H1 (cell line): ENCODE data around the gene FGF10. TPM values are rescaled to one million over a fixed set of nuclear protein-coding genes. Genes with fewer than 3 reads are reported as not detected.

Experiments
- CTCF ChIA-PET: fragments of 300-600 bp; sonication (Branson Sonifier 250); formaldehyde crosslinking; loops from one replicate; lab custom pipeline; 2021; ENCODE audit not compliant: partially characterized antibody; lab: Charles Lee
- POLR2A ChIA-PET: fragments of 300-600 bp; sonication (Branson Sonifier 250); formaldehyde crosslinking; loops from one replicate; lab custom pipeline; 2021; ENCODE audit warnings: inconsistent platforms; ENCODE audit not compliant: partially characterized antibody; lab: Charles Lee
- DNase-seq, 2 experiments: peaks; one replicate each; pipeline versions ENCODE4 v3.0.0 to v3.0.0-alpha.2; 2010 to 2022; ENCODE audit warnings: low spot score in 2 of 2, low read depth in 1 of 2, mixed read lengths in 1 of 2
- FAIRE-seq: peaks from 2 replicates; lab custom pipeline; 2011; peaks lifted over from hg19 to GRCh38; lab: Jason Lieb, UNC
- H2AFZ ChIP-seq: 2 replicates; pipeline ENCODE4 v1.8.1; 2012; ENCODE audit warnings: low read length, inconsistent platforms
- H2AK5ac ChIP-seq: 2 replicates; pipeline ENCODE4 v1.6.1; 2013; ENCODE audit warnings: low read depth, low read length
- H2BK120ac ChIP-seq: replicated peaks from 2 replicates; pipeline ENCODE3; 2013; ENCODE audit warnings: low read depth, low read length, inconsistent platforms
- H2BK12ac ChIP-seq: 2 replicates; pipeline ENCODE4 v1.6.1; 2013; ENCODE audit warnings: low read depth, low read length
- H2BK15ac ChIP-seq: 2 replicates; pipeline ENCODE4 v1.6.1; 2013; ENCODE audit warnings: low read length
- H2BK20ac ChIP-seq: 2 replicates; pipeline ENCODE4 v1.6.1; 2013; ENCODE audit warnings: low read length
- H2BK5ac ChIP-seq: 2 replicates; pipeline ENCODE4 v1.6.1; 2013; ENCODE audit warnings: low read depth, low read length
- H3K14ac ChIP-seq: 2 replicates; pipeline ENCODE4 v1.6.1; 2013; ENCODE audit warnings: inconsistent platforms; ENCODE audit not compliant: insufficient read length
- H3K18ac ChIP-seq: 2 replicates; pipeline ENCODE4 v1.6.1; 2013; ENCODE audit warnings: low read length; ENCODE audit errors: extremely low read depth
- H3K23ac ChIP-seq: 2 replicates; pipeline ENCODE4 v1.6.1; 2013; ENCODE audit warnings: inconsistent platforms; ENCODE audit not compliant: insufficient read length
- H3K23me2 ChIP-seq: 2 replicates; pipeline ENCODE4 v1.6.1; 2013; ENCODE audit warnings: low read depth, low read length
- H3K27ac ChIP-seq: 2 replicates; pipeline ENCODE4 v1.6.1; 2011; ENCODE audit warnings: low read depth, low read length, inconsistent platforms
- H3K27me3 ChIP-seq, 4 experiments: replicated peaks in 1 of 4; 1 replicate in 1 of 4; 2 replicates in 3 of 4; pipeline versions ENCODE4 v1.6.1 to v1.8.1; 2011 to 2013; ENCODE audit warnings: low read length in 3 of 4, mild to moderate bottlenecking in 3 of 4, inconsistent platforms in 2 of 4, mixed read lengths in 2 of 4, moderate library complexity in 1 of 4; ENCODE audit not compliant: control insufficient read depth in 3 of 4, insufficient read depth in 3 of 4; ENCODE audit errors: extremely low read depth in 1 of 4
- H3K36me3 ChIP-seq, 4 experiments: 2 replicates each; pipeline versions ENCODE4 v1.6.1 to v1.8.1; 2011 to 2013; ENCODE audit warnings: mild to moderate bottlenecking in 4 of 4, low read length in 3 of 4, moderate library complexity in 2 of 4, control low read depth in 1 of 4, inconsistent platforms in 1 of 4; ENCODE audit not compliant: insufficient read depth in 4 of 4, control insufficient read depth in 2 of 4
- H3K4ac ChIP-seq: replicated peaks from 2 replicates; pipeline ENCODE3; 2013; ENCODE audit warnings: low read length, low read depth, mixed read lengths, inconsistent platforms; ENCODE audit not compliant: insufficient read length
- H3K4me1 ChIP-seq, 4 experiments: replicated peaks in 1 of 4; 1 replicate in 1 of 4; 2 replicates in 3 of 4; pipeline versions ENCODE4 v1.6.1 to v1.8.1; 2011 to 2013; ENCODE audit warnings: low read length in 3 of 4, inconsistent platforms in 2 of 4, mixed read lengths in 1 of 4; ENCODE audit not compliant: insufficient read depth in 4 of 4, control insufficient read depth in 3 of 4
- H3K4me2 ChIP-seq, 2 experiments: 2 replicates each; pipeline versions ENCODE4 v1.6.1 to v1.8.1; 2011 to 2013; ENCODE audit warnings: low read depth in 2 of 2, low read length in 2 of 2, control low read depth in 1 of 2, inconsistent platforms in 1 of 2, mild to moderate bottlenecking in 1 of 2; ENCODE audit not compliant: insufficient read depth in 1 of 2
- H3K4me3 ChIP-seq, 4 experiments: fragments of 200-600, 300-600 bp in 1 of 4; sonication (generic), shearing (Covaris generic), sonication (Bioruptor Twin) in 1 of 4; 2 replicates each; pipeline versions ENCODE4 v1.5.1 to v1.8.1; 2011 to 2016; ENCODE audit warnings: low read length in 4 of 4, low read depth in 3 of 4, control low read depth in 2 of 4, inconsistent platforms in 2 of 4, mild to moderate bottlenecking in 2 of 4, mixed read lengths in 1 of 4, moderate library complexity in 1 of 4; ENCODE audit not compliant: insufficient read depth in 2 of 4; ENCODE audit errors: extremely low read depth in 1 of 4
- H3K56ac ChIP-seq: replicated peaks from 2 replicates; pipeline ENCODE3; 2013; ENCODE audit warnings: low read depth, mild to moderate bottlenecking, mixed read lengths, low read length, inconsistent platforms; ENCODE audit not compliant: insufficient read length
- H3K79me1 ChIP-seq: 2 replicates; pipeline ENCODE4 v1.6.1; 2013; ENCODE audit warnings: low read depth, low read length, control low read depth
- H3K79me2 ChIP-seq, 2 experiments: 2 replicates each; pipeline versions ENCODE4 v1.6.1 to v1.8.1; 2012 to 2013; ENCODE audit warnings: low read length in 2 of 2, mild to moderate bottlenecking in 2 of 2, inconsistent platforms in 1 of 2; ENCODE audit not compliant: insufficient read depth in 2 of 2, control insufficient read depth in 1 of 2
- H3K9ac ChIP-seq, 4 experiments: replicated peaks in 1 of 4; 1 replicate in 1 of 4; 2 replicates in 3 of 4; pipeline versions ENCODE4 v1.6.1 to v1.8.1; 2011 to 2013; ENCODE audit warnings: low read depth in 3 of 4, low read length in 3 of 4, control low read depth in 2 of 4, mild to moderate bottlenecking in 2 of 4, moderate library complexity in 2 of 4, inconsistent platforms in 1 of 4; ENCODE audit errors: extremely low read depth in 1 of 4
- H3K9me3 ChIP-seq, 2 experiments: 2 replicates each; pipeline versions ENCODE4 v1.6.1 to v1.8.1; 2012 to 2013; ENCODE audit warnings: mild to moderate bottlenecking in 2 of 2, moderate library complexity in 2 of 2, control low read depth in 1 of 2, inconsistent platforms in 1 of 2, low read depth in 1 of 2, low read length in 1 of 2, mixed read lengths in 1 of 2; ENCODE audit not compliant: insufficient read depth in 2 of 2
- H4K20me1 ChIP-seq, 2 experiments: replicated peaks in 1 of 2; 2 replicates each; pipeline versions ENCODE3 to v1.8.1; 2011 to 2013; ENCODE audit warnings: inconsistent platforms in 2 of 2, low read length in 2 of 2, mild to moderate bottlenecking in 1 of 2; ENCODE audit not compliant: insufficient read depth in 2 of 2, control insufficient read depth in 1 of 2
- H4K5ac ChIP-seq: 2 replicates; pipeline ENCODE4 v1.6.1; 2013; ENCODE audit warnings: low read length, low read depth, mixed read lengths, inconsistent platforms; ENCODE audit not compliant: insufficient read length
- H4K8ac ChIP-seq: 2 replicates; pipeline ENCODE4 v1.8.0; 2013; ENCODE audit warnings: mild to moderate bottlenecking, moderate library complexity, low read length, inconsistent platforms; ENCODE audit not compliant: insufficient read depth; ENCODE audit errors: extremely low read depth
- H4K91ac ChIP-seq: replicated peaks from 2 replicates; pipeline ENCODE3; 2013; ENCODE audit warnings: low read length, mixed read lengths, inconsistent platforms; ENCODE audit not compliant: insufficient read length
- BACH1 ChIP-seq: IDR thresholded peaks from 2 replicates; pipeline ENCODE4 v1.6.1; 2012; ENCODE audit warnings: low read length, improper control_type of control experiment
- BRCA1 ChIP-seq: IDR thresholded peaks from 2 replicates; pipeline ENCODE4 v1.6.1; 2012; ENCODE audit warnings: low read depth, low read length, improper control_type of control experiment
- CBX5 ChIP-seq: fragments of 300-800, 300-1000 bp; sonication (generic); IDR thresholded peaks from 2 replicates; pipeline ENCODE4 v1.7.1; 2016; ENCODE audit warnings: antibody characterized with exemption, low read length, low read depth
- E2F6 ChIP-seq: IDR thresholded peaks from 2 replicates; pipeline ENCODE4 v1.6.1; 2012; ENCODE audit warnings: inconsistent platforms
- EP300 ChIP-seq, 2 experiments: IDR thresholded peaks; 1 replicate in 1 of 2; 2 replicates in 1 of 2; pipeline ENCODE4 v1.6.1; 2011 to 2012; ENCODE audit warnings: low read depth in 2 of 2, low read length in 2 of 2, mild to moderate bottlenecking in 2 of 2, borderline replicate concordance in 1 of 2, inconsistent platforms in 1 of 2, moderate library complexity in 1 of 2
- FOSL1 ChIP-seq: IDR thresholded peaks from 2 replicates; pipeline ENCODE4 v1.6.1; 2011; ENCODE audit warnings: mild to moderate bottlenecking, low read depth, low read length, moderate library complexity; ENCODE audit not compliant: insufficient read depth
- HDAC6 ChIP-seq: IDR thresholded peaks from one replicate; pipeline ENCODE4 v1.7.1; 2012; ENCODE audit warnings: low read depth, mild to moderate bottlenecking, inconsistent platforms, low read length, moderate library complexity
- PHF8 ChIP-seq: fragments of 200-600 bp; sonication (generic); conservative IDR thresholded peaks from 2 replicates; pipeline ENCODE4 v1.7.1; 2012; ENCODE audit warnings: low read depth, mild to moderate bottlenecking, inconsistent platforms, low read length, moderate library complexity
- POLR2AphosphoS5 ChIP-seq: IDR thresholded peaks from 2 replicates; pipeline ENCODE4 v1.6.1; 2011; ENCODE audit warnings: low read depth, low read length
- RBBP5 ChIP-seq: IDR thresholded peaks from 2 replicates; pipeline ENCODE4 v1.7.1; 2012; ENCODE audit warnings: low read depth, mild to moderate bottlenecking, inconsistent platforms, low read length, moderate library complexity, borderline replicate concordance
- RFX5 ChIP-seq: IDR thresholded peaks from 2 replicates; pipeline ENCODE4 v1.6.1; 2011; ENCODE audit warnings: low read depth, low read length, improper control_type of control experiment, borderline replicate concordance
- SIN3A ChIP-seq, 2 experiments: IDR thresholded peaks in 1 of 2; conservative IDR thresholded peaks in 1 of 2; 2 replicates each; pipeline ENCODE4 v1.6.1; 2011 to 2012; ENCODE audit warnings: low read length in 2 of 2, improper control_type of control experiment in 1 of 2, low read depth in 1 of 2, mild to moderate bottlenecking in 1 of 2
- SIX5 ChIP-seq: IDR thresholded peaks from 2 replicates; pipeline ENCODE4 v1.6.1; 2011; ENCODE audit warnings: mild to moderate bottlenecking, low read depth, low read length
- TAF1 ChIP-seq: IDR thresholded peaks from 2 replicates; pipeline ENCODE4 v1.6.1; 2011; ENCODE audit warnings: mild to moderate bottlenecking, low read depth, low read length
- ZNF274 ChIP-seq: IDR thresholded peaks from 2 replicates; pipeline ENCODE4 v1.7.0; 2012; ENCODE audit warnings: low read length, borderline replicate concordance; ENCODE audit errors: extremely low read depth
- WGBS, 2 experiments: shearing (Covaris generic) in 1 of 2; methylation state at CpG; one replicate each; pipeline versions ENCODE4 v1.1.6 to v1.1.7; 2013 to 2015; ENCODE audit warnings: low lambda C conversion rate in 2 of 2, mixed read lengths in 2 of 2, inconsistent platforms in 1 of 2, low coverage in 1 of 2, missing lambda C conversion rate in 1 of 2; ENCODE audit not compliant: insufficient replicate concordance in 2 of 2, insufficient coverage in 1 of 2, insufficient read length in 1 of 2; ENCODE audit errors: extremely low coverage in 1 of 2, missing lambda C conversion rate in 1 of 2; 5-methylcytosine and 5-hydroxymethylcytosine counted together
- polyA plus RNA-seq, 7 experiments: library from polyadenylated mRNA; depleted of rRNA in 3 of 7; stranded (reverse) in 5 of 7; unstranded in 2 of 7; fragments of >200 nt in 5 of 7; fragments of 200-250 nt in 2 of 7; gene quantifications; 1 replicate in 5 of 7; 2 replicates in 1 of 7; 4 replicates in 1 of 7; pipeline versions ENCODE4 v1.2.1 to v1.2.3, GENCODE V29; 2011 to 2013; ENCODE audit warnings: missing spikeins in 2 of 7, mixed read lengths in 2 of 7
- total RNA-seq: library from RNA; stranded (reverse); fragmentation: NEBNext Ultra II Directional; extraction: Animal tissue kit (Norgen Biotek cat#: 25700); gene quantifications from 2 replicates; pipeline ENCODE4 v1.2.1, GENCODE V29; 2021

FGF10 gene
- total and polyA plus RNA-seq, 2 of the 8 experiments (the other 6 are each of a cell fraction or from before 2014, with no cell fraction given): 0.06 to 0.54 TPM

GRCh38 chr5:44275908-44276307 is 113.3 kb downstream of the FGF10 start:
- Histone ChIP-seq H3K27ac (no peak overlapping the region), H3K4me1 (no peaks in the 10 kb centered on the region), H3K18ac (no peak overlapping the region), H3K79me1 (no peaks in the 10 kb centered on the region), H2AFZ (no peak overlapping the region), H3K27me3 (no peaks in the 10 kb centered on the region), H3K9me3 (no peaks in the 10 kb centered on the region), H2BK12ac (no peak overlapping the region), H2BK5ac (no peak overlapping the region), H3K56ac (no peak overlapping the region), H4K5ac (no peak overlapping the region), H4K8ac (no peak overlapping the region), H4K20me1 (no peaks in the 10 kb centered on the region), H3K4ac (no peak overlapping the region), H3K4me3 (no peak overlapping the region), H3K79me2 (no peaks in the 10 kb centered on the region), H2BK120ac (no peak overlapping the region), H3K23ac (no peak overlapping the region), H4K91ac (no peak overlapping the region), H2AK5ac (no peak overlapping the region), H2BK20ac (no peak overlapping the region), H3K9ac (no peak overlapping the region), H3K4me2 (no peak overlapping the region), H3K36me3 (no peaks in the 10 kb centered on the region), H3K23me2 (no peaks in the 10 kb centered on the region), H3K14ac (no peak overlapping the region), H2BK15ac (no peak overlapping the region)
- TF ChIP-seq POLR2AphosphoS5 (no peak), SIX5 (no peak), EP300 (IDR thresholded peaks at IDR 0.05; ENCODE audit: borderline replicate concordance in 1 of 2, low read depth in 2 of 2, low read length in 2 of 2) (no peak), E2F6 (no peak), BRCA1 (no peak), FOSL1 (no peak), BACH1 (no peak), HDAC6 (no peak), TAF1 (no peak), PHF8 (no peak), RBBP5 (no peak), SIN3A (conservative IDR thresholded peaks at IDR 0.05 in 1 of 2, IDR thresholded peaks at IDR 0.05 in 1 of 2; ENCODE audit: low read depth in 1 of 2, low read length in 2 of 2) (no peak), ZNF274 (no peak), RFX5 (no peak), CBX5 (no peak)
- DNase-seq: no peak
- ChIA-PET CTCF (no interaction called here), POLR2A (no interaction called here)
- FAIRE-seq: no peak
- WGBS, 2 experiments: 95% methylated on average over 1 of the region's 1 CpG; no CpG with 5 or more reads in 1 of the 2 experiments
